Posterior cingulate gyrus (tissue), 11 donors: ENCODE results near the gene PARP1.
A peak's percentile ranks its signal among the peaks of the same experiment; 100 is the strongest.
"Not testable (repeated sequence)": the region's sequence is repeated elsewhere in the genome, so short reads cannot be mapped to it uniquely, and the experiment has no call there.

ENCODE experiments used
- DNase-seq, 10 donors: peaks; one replicate each; pipeline versions ENCODE4 v3.0.0 to v3.0.0-alpha.2; 2020 to 2021; ENCODE audit warnings: mixed read lengths in 3 of 10
- intact Hi-C: fragments of 100-400 bp; cut with DNase I; formaldehyde crosslinking; loops from one replicate; pipeline ENCODE4 v1.15.1; 2023

PARP1 gene

GRCh38 chr1:226407497-226408284 lies at the start of gene PARP1:
PARP1 (minus strand) TSS chr1:226408093; CDS start chr1:226407929, 164 bp downstream.
- peak; percentile 78 to 98 (median 84) for DNase-seq
- intact Hi-C loops = no loop called here

DNA sequence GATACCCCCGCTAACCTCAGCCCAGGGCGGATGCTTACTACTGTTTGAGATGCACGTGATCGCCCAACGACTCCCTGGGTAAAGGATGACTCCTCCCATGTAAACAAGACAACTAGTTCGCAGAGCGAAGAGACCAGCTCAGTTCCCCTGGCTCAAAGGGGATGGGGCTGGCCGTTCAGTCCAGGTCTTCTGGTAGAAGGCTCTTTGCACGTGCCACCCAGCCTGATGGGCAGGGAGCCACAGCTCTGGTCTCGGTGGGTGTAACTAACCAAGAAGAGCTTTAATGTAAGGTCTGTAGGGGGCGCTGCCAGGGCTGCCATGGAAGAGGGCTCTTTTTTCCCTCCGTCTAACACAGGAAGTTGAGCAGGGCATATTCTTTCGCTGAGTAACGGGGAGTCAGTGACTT lies 49.4 kb upstream of the PARP1 start:
- no peak for DNase-seq
- intact Hi-C loops = no loop called here

- intact Hi-C loops = no loop called here
- DNase-seq = no peak
Measured at GRCh38 chr1:226455843-226456242, 48.0 kb upstream of the PARP1 start.

- DNase-seq = no peak
- intact Hi-C loops = no loop called here
Measured at GRCh38 chr1:226454349-226454748, 46.5 kb upstream of the PARP1 start.

- intact Hi-C loops = no loop called here
- no peak for DNase-seq
Measured at GRCh38 chr1:226453015-226453704, 45.3 kb upstream of the PARP1 start.

DNA sequence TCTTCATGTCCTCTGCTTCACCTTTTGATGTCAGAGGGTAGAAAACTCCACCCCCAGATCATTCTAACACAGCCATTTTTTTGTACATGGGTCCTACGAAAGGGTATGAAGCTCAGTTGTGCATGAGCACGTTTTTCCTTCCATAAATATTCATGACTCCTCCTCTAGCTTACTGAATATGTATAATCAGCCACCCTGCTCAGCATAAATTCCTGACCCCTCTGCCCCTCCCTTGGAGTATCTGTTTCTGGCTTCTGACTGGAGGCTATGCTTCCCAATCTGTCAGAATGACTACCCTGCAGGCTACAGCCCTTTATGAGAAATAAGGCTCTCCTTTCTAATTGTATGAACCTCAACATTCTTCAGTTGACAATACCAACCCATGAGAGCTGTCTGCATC lies 42.8 kb upstream of the PARP1 start:
- intact Hi-C loops = no loop called here

GRCh38 chr1:226449823-226450222 lies 41.9 kb upstream of the PARP1 start:
- intact Hi-C loops = no loop called here
- DNase-seq = no peak

More for the DNA sequence above, 42.8 kb upstream of the PARP1 start:
- no peak for DNase-seq

DNA sequence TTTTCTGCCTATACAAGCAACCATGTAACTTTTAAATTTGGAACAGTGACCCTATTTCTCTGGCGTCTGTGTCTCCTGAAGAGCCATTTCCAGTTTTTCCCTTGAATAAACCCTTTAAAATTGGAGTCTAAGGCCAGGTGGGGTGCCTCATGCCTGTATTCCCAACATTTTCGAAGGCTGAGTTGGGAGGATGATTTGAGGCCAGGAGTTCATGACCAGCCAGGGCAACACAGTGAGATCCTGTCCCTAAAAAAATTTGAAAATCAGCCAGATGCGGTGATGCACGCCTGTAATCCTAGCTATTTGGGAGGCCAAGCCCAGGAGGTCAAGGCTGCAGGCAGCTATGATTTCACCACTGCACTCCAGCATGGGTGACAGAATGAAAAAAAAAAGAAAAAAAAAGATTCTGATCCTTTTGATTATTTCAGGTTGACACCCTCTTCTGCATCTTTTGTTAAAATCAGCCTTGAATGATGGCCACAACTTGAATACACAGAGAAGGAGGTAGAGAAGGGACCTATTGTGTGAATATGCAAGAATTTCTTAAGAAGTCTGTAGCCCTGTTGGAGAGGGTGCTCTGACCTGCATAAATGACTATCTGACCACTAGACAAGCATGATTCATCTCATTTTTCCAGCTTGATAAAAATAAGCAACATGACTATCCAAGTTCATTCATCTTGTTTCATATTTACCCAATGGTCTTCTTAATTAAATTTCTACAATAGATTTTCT lies 40.2 kb upstream of the PARP1 start:
- no peak for DNase-seq
- intact Hi-C loops = no loop called here

GRCh38 chr1:226446094-226446493 lies 38.2 kb upstream of the PARP1 start:
- DNase-seq = no peak
- intact Hi-C loops = no loop called here

GRCh38 chr1:226444901-226445300 lies 37.0 kb upstream of the PARP1 start:
- intact Hi-C loops = no loop called here
- DNase-seq = no peak

DNA sequence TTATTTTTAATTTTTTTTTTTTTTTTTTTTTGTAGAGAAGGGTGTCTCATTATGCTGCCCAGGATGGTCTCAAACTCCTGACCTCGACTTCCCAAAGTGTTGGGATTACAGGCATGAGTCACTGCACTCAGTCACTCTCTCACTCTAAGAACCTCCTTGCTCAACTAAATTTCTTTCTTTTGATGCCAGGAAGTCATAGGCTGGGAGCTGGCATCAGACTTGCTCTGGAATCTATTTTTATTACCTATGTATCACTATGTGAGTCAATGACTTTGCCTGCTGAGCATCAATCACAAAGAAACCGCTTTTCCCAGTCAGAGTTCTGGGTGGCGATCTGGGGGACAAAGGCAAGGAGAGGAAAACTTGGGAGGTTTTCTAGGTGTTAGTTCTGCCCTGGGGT lies 35.5 kb upstream of the PARP1 start:
- DNase-seq = no peak

GRCh38 chr1:226443033-226443432 lies 35.1 kb upstream of the PARP1 start:
- no peak for DNase-seq

More for the DNA sequence above, 35.5 kb upstream of the PARP1 start:
- intact Hi-C loops = no loop called here

GRCh38 chr1:226441629-226442028 lies 33.7 kb upstream of the PARP1 start:
- DNase-seq = no peak
- intact Hi-C loops = no loop called here

More at GRCh38 chr1:226443033-226443432, 35.1 kb upstream of the PARP1 start:
- intact Hi-C loops = no loop called here

DNA sequence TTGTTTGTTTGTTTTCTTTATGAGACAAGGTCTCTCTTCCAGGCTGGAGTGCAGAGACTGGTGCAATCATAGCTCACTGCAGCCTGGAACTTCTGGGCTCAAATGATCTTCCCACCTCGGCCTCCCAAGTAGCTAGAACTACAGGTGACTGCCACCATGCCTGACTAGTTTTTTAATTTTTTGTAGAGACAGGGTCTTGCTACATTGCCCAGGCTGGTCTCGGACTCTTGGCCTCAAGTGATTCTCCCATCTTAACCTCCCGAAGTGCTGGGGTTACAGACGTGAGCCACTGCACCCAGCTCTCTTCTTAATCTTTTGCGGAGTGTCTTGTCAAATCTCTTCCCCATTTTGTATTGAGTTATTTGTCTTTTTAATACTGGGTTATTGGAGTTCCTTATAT lies 32.6 kb upstream of the PARP1 start:
- intact Hi-C loops = no loop called here
- no peak for DNase-seq

- DNase-seq = no peak
- intact Hi-C loops = no loop called here
Measured at GRCh38 chr1:226438007-226438406, 30.1 kb upstream of the PARP1 start.

DNA sequence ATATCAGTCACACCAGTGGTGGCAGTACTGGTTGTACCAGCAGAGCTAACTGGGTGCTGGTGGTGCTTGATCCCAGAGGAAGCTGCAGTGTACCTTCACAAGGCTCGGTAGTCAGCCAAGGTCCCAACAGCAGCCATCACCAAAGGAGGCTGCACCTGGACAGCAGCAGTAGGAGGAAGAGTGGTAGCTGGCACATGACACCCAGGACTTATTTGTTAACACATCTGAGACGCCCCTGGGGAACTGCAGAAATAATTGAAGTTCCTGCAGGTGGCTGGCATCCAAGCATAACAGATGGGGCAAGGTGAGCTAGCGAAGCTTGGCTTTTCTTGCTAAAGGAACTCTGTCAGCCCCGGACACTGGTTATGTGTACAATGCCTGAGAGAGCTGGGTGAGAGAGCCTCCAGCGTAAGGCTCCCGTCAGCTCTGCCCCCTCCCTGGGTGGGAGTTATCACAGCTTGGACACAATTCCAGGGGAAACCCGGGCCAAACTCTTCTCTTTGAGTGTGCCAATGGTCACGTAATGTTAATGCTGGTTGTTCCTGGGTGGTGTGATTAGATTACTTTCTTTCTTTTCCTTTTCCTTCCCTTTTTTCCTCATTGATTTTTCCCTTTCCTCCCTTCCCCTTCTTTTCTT lies 29.1 kb upstream of the PARP1 start:
- intact Hi-C loops = no loop called here
- no peak for DNase-seq

- intact Hi-C loops = no loop called here
- DNase-seq = no peak
Measured at GRCh38 chr1:226436472-226436854, 28.6 kb upstream of the PARP1 start.

DNA sequence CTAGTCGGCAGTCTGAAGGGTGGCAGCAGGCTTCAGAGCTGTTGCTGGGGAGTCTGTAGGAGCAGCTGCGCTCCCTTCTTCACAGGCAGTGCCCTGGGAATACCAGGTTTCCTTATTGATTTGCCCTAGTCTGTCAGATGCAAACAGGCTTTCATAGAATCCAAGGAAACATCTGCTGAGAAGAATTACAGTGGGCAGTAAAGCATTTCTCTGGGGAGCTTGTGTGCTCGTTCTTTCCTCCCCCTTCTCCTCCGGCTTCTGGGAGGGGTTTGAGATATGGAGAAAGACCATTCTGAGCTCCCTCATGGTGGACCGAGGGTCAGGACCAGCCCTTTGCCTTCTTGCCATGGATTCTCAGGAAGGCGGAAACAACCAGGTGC lies 25.4 kb upstream of the PARP1 start:
- DNase-seq = no peak
- intact Hi-C loops = no loop called here

- intact Hi-C loops = no loop called here
- DNase-seq = peak in 1 of 10 donors; percentile 57
Measured at GRCh38 chr1:226432586-226433340, 24.9 kb upstream of the PARP1 start.

DNA sequence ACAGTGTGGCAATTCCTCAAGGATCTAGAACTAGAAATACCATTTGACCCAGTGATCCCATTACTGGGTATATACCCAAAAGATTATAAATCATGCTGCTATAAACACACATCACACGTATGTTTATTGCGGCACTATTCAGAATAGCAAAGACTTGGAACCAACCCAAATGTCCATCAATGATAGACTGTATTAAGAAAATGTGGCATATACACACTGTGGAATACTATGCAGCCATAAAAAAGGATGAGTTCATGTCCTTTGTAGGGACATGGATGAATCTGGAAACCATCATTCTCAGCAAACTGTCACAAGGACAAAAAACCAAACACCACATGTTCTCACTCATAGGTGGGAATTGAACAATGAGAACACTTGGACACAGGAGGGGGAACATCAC lies 24.0 kb upstream of the PARP1 start:
- intact Hi-C loops, DNase-seq: not testable (repeated sequence)
